Measurements from ENCODE around the gene SHROOM2.

Gene SHROOM2

DNA sequence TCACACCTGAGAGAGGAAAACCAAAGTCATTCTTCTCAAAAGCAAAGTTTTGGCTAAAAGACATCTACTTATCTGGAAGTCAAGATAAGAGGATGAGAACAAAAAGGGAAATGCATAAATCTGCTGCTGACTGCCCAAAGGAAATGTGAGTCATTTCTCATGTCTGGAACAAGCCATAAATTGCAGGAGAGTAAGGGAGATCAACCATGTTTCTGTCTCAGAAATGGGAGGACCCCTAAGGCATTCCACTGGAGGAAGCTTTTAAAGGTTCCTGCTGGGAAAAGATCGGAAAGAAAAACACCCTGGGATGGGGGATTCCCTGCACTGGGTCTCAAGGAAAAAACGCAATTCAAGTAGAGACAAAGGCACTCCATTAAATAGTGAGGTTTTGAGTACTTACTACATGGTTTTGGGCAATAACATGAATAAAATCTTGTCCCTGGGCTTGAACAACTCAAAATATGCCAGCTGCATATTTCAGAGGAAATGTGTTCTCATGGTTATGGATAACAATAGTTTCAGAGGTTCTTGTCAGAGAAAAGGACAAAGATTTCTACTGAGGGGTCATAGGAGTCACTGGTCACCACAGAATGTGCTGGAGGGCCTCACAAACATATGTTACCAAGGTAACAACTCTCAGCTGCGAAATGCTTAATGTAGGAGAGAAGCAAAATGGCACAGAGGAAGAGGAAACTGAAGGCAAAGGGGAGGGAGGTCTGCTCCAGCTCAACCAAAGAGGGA lies 39.9 kb upstream of the SHROOM2 start:
- TF ChIP-seq, protein P1, sequence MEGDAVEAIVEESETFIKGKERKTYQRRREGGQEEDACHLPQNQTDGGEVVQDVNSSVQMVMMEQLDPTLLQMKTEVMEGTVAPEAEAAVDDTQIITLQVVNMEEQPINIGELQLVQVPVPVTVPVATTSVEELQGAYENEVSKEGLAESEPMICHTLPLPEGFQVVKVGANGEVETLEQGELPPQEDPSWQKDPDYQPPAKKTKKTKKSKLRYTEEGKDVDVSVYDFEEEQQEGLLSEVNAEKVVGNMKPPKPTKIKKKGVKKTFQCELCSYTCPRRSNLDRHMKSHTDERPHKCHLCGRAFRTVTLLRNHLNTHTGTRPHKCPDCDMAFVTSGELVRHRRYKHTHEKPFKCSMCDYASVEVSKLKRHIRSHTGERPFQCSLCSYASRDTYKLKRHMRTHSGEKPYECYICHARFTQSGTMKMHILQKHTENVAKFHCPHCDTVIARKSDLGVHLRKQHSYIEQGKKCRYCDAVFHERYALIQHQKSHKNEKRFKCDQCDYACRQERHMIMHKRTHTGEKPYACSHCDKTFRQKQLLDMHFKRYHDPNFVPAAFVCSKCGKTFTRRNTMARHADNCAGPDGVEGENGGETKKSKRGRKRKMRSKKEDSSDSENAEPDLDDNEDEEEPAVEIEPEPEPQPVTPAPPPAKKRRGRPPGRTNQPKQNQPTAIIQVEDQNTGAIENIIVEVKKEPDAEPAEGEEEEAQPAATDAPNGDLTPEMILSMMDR (IDR thresholded peaks at IDR 0.05; ENCODE audit: low read depth, low read length), result no peak
- no peak for DNase-seq (ENCODE audit: extremely low read depth, low read depth)

DNA sequence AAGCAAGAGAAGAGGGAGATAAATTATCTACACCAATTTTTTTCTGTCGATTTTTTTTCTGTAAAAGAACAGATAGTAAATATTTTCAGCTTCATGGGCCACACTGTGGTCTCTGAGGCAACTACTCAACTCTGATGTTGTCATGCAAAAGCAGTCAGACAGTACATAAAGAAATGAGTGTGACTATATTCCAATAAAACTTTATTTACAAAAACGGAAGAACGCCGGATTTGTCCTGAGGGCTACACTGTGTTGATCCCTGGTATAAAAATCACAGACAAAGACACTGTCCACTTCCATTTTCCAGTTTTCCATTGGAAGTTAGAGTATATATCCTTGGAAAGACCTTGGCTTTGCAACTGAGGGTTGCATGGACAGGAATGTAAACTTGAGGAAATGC lies 38.6 kb upstream of the SHROOM2 start:
- TF ChIP-seq, protein P1 (IDR thresholded peaks at IDR 0.05; ENCODE audit: low read depth, low read length), result no peak
- no peak for DNase-seq (ENCODE audit: extremely low read depth, low read depth)

DNA sequence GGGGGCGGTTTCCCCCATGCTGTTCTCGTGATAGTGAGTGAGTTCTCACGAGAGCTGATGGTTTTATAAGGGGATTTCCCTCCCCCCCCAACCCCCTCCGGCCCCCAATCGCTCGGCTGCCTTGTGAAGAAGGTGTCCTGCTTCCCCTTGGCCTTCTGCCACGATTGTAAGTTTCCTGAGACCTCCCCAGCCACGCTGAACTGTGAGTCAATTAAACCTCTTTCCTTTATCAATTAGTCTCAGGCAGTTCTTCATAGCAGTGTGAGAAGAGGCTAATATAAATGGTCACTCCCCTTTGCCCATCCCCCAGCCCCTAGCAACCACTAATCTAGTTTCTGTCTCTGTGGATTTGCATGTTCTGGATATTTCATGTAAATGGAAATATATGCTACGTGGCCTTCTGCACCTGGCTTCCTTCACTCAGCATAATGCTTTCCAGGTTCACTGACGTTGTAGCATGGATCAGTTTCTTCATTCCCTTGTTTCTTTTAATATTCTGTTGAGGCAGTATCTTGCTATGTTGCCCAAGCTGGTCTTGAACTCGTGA lies 37.0 kb upstream of the SHROOM2 start:
- no peak for DNase-seq (ENCODE audit: extremely low read depth, low read depth)
- TF ChIP-seq, protein P1 (IDR thresholded peaks at IDR 0.05; ENCODE audit: low read depth, low read length), result no peak

DNA sequence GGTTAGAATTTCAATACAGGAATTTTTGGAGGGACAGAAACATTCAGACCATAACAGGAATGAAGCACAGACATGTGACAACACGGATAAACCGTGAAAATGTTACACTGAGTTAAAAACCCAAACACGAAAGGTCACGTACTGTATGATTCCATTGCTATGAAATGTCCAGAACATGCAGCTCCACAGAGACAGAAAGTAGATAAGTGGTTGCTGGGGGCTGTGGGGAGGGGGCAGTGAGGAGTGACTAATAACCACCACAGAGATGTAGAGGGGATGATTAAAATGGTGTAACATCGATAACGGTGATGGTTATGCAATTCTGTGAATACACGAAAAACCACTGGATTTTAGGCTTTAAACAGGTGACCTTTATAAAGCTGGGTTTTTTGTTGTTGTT lies 28.9 kb upstream of the SHROOM2 start:
- TF ChIP-seq, protein P1 (IDR thresholded peaks at IDR 0.05; ENCODE audit: low read depth, low read length), result no peak
- no peak for DNase-seq (ENCODE audit: extremely low read depth, low read depth)

DNA sequence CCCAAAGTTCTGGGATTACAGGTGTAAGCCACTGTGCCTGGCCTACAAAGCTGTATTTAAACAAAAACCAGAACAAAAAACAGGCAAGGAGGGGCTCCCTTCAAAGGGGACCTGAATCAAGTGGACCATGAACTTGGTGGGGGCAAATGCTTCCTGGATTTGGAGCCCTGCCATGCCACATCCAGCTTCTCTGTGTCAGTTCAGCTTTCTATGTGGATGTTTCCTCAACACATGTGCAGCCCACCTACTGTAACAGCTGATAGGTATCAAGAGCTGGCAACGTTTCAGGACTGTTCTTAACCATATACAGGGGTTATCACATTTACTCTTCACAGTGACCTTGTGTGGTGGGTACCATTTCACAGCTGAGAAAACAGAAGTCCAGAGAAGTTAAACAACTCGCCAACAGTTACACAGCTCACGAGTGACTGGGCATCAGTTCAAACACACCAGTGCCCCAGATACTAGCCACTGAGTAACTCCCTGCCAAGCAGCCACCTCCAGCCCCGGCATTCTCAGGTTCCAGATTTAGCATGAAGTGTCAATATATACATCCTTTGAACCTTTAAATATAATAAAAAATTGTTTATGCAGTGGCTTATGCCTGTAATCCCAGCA lies 28.1 kb upstream of the SHROOM2 start:
- no peak for DNase-seq (ENCODE audit: extremely low read depth, low read depth)
- TF ChIP-seq, protein P1 (IDR thresholded peaks at IDR 0.05; ENCODE audit: low read depth, low read length), result no peak

DNA sequence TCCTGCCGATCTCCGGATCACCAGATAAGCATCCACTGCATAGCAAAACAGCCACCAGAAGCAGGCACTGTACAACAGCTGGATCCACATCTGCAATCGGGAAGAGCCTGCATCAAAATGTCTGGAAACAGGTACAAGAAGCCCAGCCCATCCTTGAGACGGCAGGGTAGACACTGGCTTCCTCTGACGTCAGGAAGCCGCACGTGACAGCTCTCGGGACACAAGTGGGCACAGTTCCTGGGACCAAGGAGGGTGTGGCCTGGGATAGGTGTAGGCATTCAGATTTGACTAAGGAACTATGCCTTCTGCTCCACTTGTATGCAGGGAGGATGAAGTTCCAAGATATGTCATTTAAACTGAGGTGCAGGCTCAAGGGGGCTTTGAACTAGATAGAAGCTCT lies 26.9 kb upstream of the SHROOM2 start:
- no peak for DNase-seq (ENCODE audit: extremely low read depth, low read depth)
- TF ChIP-seq, protein P1 (IDR thresholded peaks at IDR 0.05; ENCODE audit: low read depth, low read length), result no peak

DNA sequence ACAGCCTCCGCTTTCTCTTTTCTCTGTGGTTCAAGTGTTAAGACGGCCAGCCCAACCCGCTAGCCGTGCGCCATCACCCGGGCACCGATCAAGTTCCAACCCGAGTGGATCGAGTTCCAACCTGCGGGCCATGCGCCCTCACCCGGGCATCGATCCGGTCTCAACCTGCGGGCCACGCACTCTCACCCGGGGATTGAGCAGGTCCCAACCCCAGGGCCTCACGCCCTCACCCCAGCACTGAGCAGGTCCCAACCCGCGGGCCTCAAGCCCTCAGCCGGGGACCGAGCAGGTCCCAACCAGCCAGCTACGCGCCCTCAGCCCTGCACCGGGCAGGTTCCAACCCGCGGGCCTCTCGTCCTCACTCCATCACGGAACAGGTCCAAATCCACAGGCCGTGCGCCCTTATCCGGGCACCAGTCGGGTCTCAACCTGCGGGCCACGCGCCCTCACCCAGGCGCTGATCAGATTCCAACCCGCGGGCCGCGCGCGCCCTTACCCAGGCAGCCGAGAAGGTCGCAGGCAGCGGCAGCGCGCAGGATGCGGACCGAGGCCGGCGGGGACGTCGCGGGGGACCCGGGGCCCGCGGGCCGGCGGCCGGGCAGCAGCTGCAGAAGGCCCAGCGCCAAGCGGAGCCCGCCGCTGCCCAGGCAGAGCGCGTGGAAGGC lies 21.0 kb upstream of the SHROOM2 start:
- TF ChIP-seq, protein P1 (IDR thresholded peaks at IDR 0.05; ENCODE audit: low read depth, low read length), result no peak
- DNase-seq (ENCODE audit: extremely low read depth, low read depth), result no peak
